Activated CD8-positive, alpha-beta memory T cell treated with anti-CD3 and anti-CD28 coated beads for 36 hours (primary cell): ENCODE data around the gene GASK1B. TPM values are rescaled to one million over a fixed set of nuclear protein-coding genes. Genes with fewer than 3 reads are reported as not detected.

ENCODE experiments used
- CTCF ChIA-PET: fragments of 350-600 bp; sonication (Branson Sonifier 250); formaldehyde crosslinking; loops from one replicate; lab custom pipeline; 2021; ENCODE audit warnings: antibody characterized with exemption; lab: Charles Lee
- POLR2A ChIA-PET: fragments of 350-600 bp; sonication (Branson Sonifier 250); formaldehyde crosslinking; loops from one replicate; lab custom pipeline; 2021; ENCODE audit warnings: antibody characterized with exemption; lab: Charles Lee
- total RNA-seq, 2 experiments: library from RNA; stranded (reverse); gene quantifications; one replicate each; pipeline ENCODE4 v1.2.3, GENCODE V29; 2021

GASK1B gene
- total RNA-seq, 2 experiments from 2014 or later = not detected

GRCh38 chr4:158190718-158191117, 17.9 kb upstream of the GASK1B start:
- CTCF ChIA-PET = no interaction called here
- POLR2A ChIA-PET = no interaction called here

- POLR2A ChIA-PET = no interaction called here
- CTCF ChIA-PET = no interaction called here
These were observed 16.6 kb upstream of the GASK1B start for GRCh38 chr4:158189422-158189821.

GRCh38 chr4:158186815-158187214, 14.0 kb upstream of the GASK1B start:
- POLR2A ChIA-PET = no interaction called here
- CTCF ChIA-PET = no interaction called here

- CTCF ChIA-PET = no interaction called here
- POLR2A ChIA-PET = no interaction called here
These were observed 9.9 kb upstream of the GASK1B start for GRCh38 chr4:158182736-158183135.

GRCh38 chr4:158181906-158182305, 9.1 kb upstream of the GASK1B start:
- ChIA-PET CTCF (no interaction called here), POLR2A (no interaction called here)

- ChIA-PET CTCF (no interaction called here), POLR2A (no interaction called here)
These were observed 6.6 kb upstream of the GASK1B start for GRCh38 chr4:158179465-158179864.

GRCh38 chr4:158176776-158177175, 4.0 kb upstream of the GASK1B start:
- CTCF ChIA-PET = no interaction called here
- POLR2A ChIA-PET = no interaction called here

GRCh38 chr4:158176108-158176507, 3.3 kb upstream of the GASK1B start:
- CTCF ChIA-PET = no interaction called here
- POLR2A ChIA-PET = no interaction called here

- ChIA-PET POLR2A (no interaction called here), CTCF (no interaction called here)
These were observed 1.9 kb downstream of the GASK1B start for GRCh38 chr4:158170691-158171561.

- ChIA-PET POLR2A (no interaction called here), CTCF (no interaction called here)
These were observed 2.7 kb downstream of the GASK1B start for GRCh38 chr4:158169931-158170690.

GRCh38 chr4:158169506-158169905, 3.3 kb downstream of the GASK1B start:
- ChIA-PET POLR2A (no interaction called here), CTCF (no interaction called here)

- POLR2A ChIA-PET = no interaction called here
- CTCF ChIA-PET = no interaction called here
These were observed 4.2 kb downstream of the GASK1B start for GRCh38 chr4:158168606-158169005.

GRCh38 chr4:158166701-158167100, 6.1 kb downstream of the GASK1B start:
- ChIA-PET POLR2A (no interaction called here), CTCF (no interaction called here)

- ChIA-PET POLR2A (no interaction called here), CTCF (no interaction called here)
These were observed 8.0 kb downstream of the GASK1B start for GRCh38 chr4:158164768-158165213.

- CTCF ChIA-PET = no interaction called here
- POLR2A ChIA-PET = interaction anchor here (0.7 kb wide), 1 partner anchor 711 kb away, joined by 6 read pairs; no protein-coding TSS in a partner anchor
These were observed 8.7 kb downstream of the GASK1B start for GRCh38 chr4:158163941-158164767.

GRCh38 chr4:158162631-158163030, 10.2 kb downstream of the GASK1B start:
- CTCF ChIA-PET = no interaction called here
- POLR2A ChIA-PET = no interaction called here

GRCh38 chr4:158161551-158162354, 11.1 kb downstream of the GASK1B start:
- POLR2A ChIA-PET = no interaction called here
- CTCF ChIA-PET = no interaction called here

GRCh38 chr4:158159718-158160094, 13.1 kb downstream of the GASK1B start:
- POLR2A ChIA-PET = no interaction called here
- CTCF ChIA-PET = no interaction called here

GRCh38 chr4:158159054-158159717, 13.6 kb downstream of the GASK1B start:
- CTCF ChIA-PET = no interaction called here

More at GRCh38 chr4:158159054-158159717, 13.6 kb downstream of the GASK1B start:
- POLR2A ChIA-PET = no interaction called here
